OCI-LY7 (cell line): ENCODE results near the gene HDAC10.

Experiments used
- CTCF ChIP-seq: fragments of 200-600 bp; sonication (generic); conservative IDR thresholded peaks from 2 replicates; pipeline ENCODE4 v1.5.1; 2014; ENCODE audit warnings: mild to moderate bottlenecking, antibody characterized with exemption, low read length, moderate library complexity, mixed read lengths
- EZH2phosphoT487 ChIP-seq: fragments of 200-600 bp; sonication (generic); IDR thresholded peaks from 2 replicates; pipeline ENCODE4 v1.6.1; 2018; ENCODE audit warnings: low read depth, borderline replicate concordance, mild to moderate bottlenecking, mixed run types, antibody characterized with exemption, low read length, moderate library complexity, mixed read lengths

GRCh38 chr22:50229370-50229769 lies 21.7 kb downstream of the HDAC10 start:
- TF ChIP-seq CTCF (no peak), EZH2phosphoT487 (no peak)
